GM12872 (cell line): Measurements from ENCODE around the gene DGKE.

Source experiments
- CTCF ChIP-seq: IDR thresholded peaks from 3 replicates; pipeline ENCODE4 v1.5.1; 2011; ENCODE audit warnings: low read depth, mild to moderate bottlenecking, low read length, moderate library complexity; ENCODE audit not compliant: insufficient read depth

DGKE gene

GRCh38 chr17:56891751-56892150, 57.8 kb downstream of the DGKE start:
- peak; percentile 68 for TF ChIP-seq CTCF

GRCh38 chr17:56892333-56892732, 58.4 kb downstream of the DGKE start:
- TF ChIP-seq CTCF = no peak

- no peak for TF ChIP-seq CTCF
These were observed 59.6 kb downstream of the DGKE start for GRCh38 chr17:56893503-56893902.

GRCh38 chr17:56894859-56895455, 61.0 kb downstream of the DGKE start:
- no peak for TF ChIP-seq CTCF

GRCh38 chr17:56896217-56896967, 62.4 kb downstream of the DGKE start:
- TF ChIP-seq CTCF = no peak

- no peak for TF ChIP-seq CTCF
These were observed 63.0 kb downstream of the DGKE start for GRCh38 chr17:56896968-56897359.

- no peak for TF ChIP-seq CTCF
These were observed 63.9 kb downstream of the DGKE start for GRCh38 chr17:56897646-56898424.
